Adrenal gland (tissue), 5 donors: ENCODE measurements around the gene TEKTIP1.

Experiments used
- POLR2A ChIP-seq, 2 donors: fragments of 450-650 bp; IDR thresholded peaks; one replicate each; pipeline ENCODE4 v1.6.1; 2017; ENCODE audit warnings: antibody characterized with exemption in 2 of 2, mild to moderate bottlenecking in 2 of 2, moderate library complexity in 1 of 2
- TF ChIP-seq, protein P1 (sequence below), 6 experiments: fragments of 450-650 bp in 4 of 6; fragments of 200-600 bp in 2 of 6; sonication (generic) in 1 of 6; IDR thresholded peaks; 1 replicate in 5 of 6; 2 replicates in 1 of 6; pipeline versions ENCODE4 v1.5.1 to v1.8.0; 2016 to 2021; ENCODE audit warnings: antibody characterized with exemption in 6 of 6, mild to moderate bottlenecking in 2 of 6, moderate library complexity in 1 of 6
- donor health status: DM: no; HTN: no; CAD: no.

DNA sequence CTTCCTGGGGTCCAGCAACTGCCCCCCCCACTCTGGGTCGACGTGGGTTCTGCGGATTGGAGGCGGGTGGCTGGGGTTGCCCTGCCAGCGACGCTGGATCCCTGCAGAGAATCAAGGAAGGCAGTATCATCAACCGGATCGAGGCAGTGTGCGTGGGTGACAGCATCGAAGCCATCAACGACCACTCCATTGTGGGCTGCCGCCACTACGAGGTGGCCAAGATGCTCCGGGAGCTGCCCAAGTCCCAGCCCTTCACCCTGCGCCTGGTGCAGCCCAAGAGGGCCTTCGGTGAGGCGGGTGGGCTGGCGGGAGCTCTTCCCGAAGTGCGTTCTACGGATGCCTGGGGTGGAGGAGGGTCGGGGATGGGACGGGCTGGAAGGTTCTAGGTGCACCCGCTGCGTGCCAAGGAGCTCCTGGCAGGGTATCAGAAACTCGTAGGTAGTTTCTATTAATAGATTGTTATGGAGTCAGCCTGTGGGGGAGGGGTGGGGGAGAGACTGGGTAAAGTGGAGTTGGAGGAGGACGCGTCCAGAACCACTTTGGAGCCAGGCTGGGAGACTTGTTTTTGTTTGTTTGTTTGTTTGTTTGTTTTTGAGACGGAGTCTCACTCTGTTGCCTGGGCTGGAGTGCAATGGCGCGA lies 47.9 kb downstream of the TEKTIP1 start:
- TF ChIP-seq, protein P1, sequence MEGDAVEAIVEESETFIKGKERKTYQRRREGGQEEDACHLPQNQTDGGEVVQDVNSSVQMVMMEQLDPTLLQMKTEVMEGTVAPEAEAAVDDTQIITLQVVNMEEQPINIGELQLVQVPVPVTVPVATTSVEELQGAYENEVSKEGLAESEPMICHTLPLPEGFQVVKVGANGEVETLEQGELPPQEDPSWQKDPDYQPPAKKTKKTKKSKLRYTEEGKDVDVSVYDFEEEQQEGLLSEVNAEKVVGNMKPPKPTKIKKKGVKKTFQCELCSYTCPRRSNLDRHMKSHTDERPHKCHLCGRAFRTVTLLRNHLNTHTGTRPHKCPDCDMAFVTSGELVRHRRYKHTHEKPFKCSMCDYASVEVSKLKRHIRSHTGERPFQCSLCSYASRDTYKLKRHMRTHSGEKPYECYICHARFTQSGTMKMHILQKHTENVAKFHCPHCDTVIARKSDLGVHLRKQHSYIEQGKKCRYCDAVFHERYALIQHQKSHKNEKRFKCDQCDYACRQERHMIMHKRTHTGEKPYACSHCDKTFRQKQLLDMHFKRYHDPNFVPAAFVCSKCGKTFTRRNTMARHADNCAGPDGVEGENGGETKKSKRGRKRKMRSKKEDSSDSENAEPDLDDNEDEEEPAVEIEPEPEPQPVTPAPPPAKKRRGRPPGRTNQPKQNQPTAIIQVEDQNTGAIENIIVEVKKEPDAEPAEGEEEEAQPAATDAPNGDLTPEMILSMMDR (IDR thresholded peaks at IDR 0.05): no peak
- no peak for TF ChIP-seq POLR2A (IDR thresholded peaks at IDR 0.05)
